Measurements from ENCODE around the gene FMN2.
"Not testable (repeated sequence)": the region's sequence is repeated elsewhere in the genome, so short reads cannot be mapped to it uniquely, and the experiment has no call there.

Gene FMN2

GRCh38 chr1:240145120-240145519 is 53.4 kb downstream of the FMN2 start:
- DNase-seq: no peak

GRCh38 chr1:240148333-240148732 is 56.6 kb downstream of the FMN2 start:
- no peak for DNase-seq

- DNase-seq: no peak
Measured at GRCh38 chr1:240149484-240150094, 57.9 kb downstream of the FMN2 start.

GRCh38 chr1:240151136-240151735 is 59.6 kb downstream of the FMN2 start:
- DNase-seq: peak; percentile 17

GRCh38 chr1:240152611-240153297 is 61.1 kb downstream of the FMN2 start:
- DNase-seq: no peak

- DNase-seq: no peak
Measured at GRCh38 chr1:240155605-240156004, 63.9 kb downstream of the FMN2 start.

GRCh38 chr1:240164742-240165141 is 73.1 kb downstream of the FMN2 start:
- no peak for DNase-seq

GRCh38 chr1:240169188-240169587 is 77.5 kb downstream of the FMN2 start:
- peak; percentile 14 for DNase-seq

GRCh38 chr1:240170266-240170665 is 78.6 kb downstream of the FMN2 start:
- DNase-seq: no peak

GRCh38 chr1:240170806-240171205 is 79.1 kb downstream of the FMN2 start:
- DNase-seq: no peak

- DNase-seq: no peak
Measured at GRCh38 chr1:240171907-240172306, 80.2 kb downstream of the FMN2 start.

- DNase-seq: no peak
Measured at GRCh38 chr1:240173836-240174235, 82.2 kb downstream of the FMN2 start.

GRCh38 chr1:240174734-240175133 is 83.1 kb downstream of the FMN2 start:
- no peak for DNase-seq

- no peak for DNase-seq
Measured at GRCh38 chr1:240178366-240178765, 86.7 kb downstream of the FMN2 start.

- DNase-seq: not testable (repeated sequence)
Measured at GRCh38 chr1:240184682-240185081, 93.0 kb downstream of the FMN2 start.

- DNase-seq: no peak
Measured at GRCh38 chr1:240188139-240188538, 96.5 kb downstream of the FMN2 start.

- peak; percentile 25 for DNase-seq
Measured at GRCh38 chr1:240189386-240189989, 97.8 kb downstream of the FMN2 start.

- DNase-seq: peak; percentile 16
Measured at GRCh38 chr1:240190881-240191401, 99.3 kb downstream of the FMN2 start.

GRCh38 chr1:240192851-240193250 is 101.2 kb downstream of the FMN2 start:
- DNase-seq: no peak

GRCh38 chr1:240193679-240194078 is 102.0 kb downstream of the FMN2 start:
- no peak for DNase-seq

- no peak for DNase-seq
Measured at GRCh38 chr1:240194120-240194519, 102.4 kb downstream of the FMN2 start.

GRCh38 chr1:240198376-240198775 is 106.7 kb downstream of the FMN2 start:
- DNase-seq: no peak

- DNase-seq: no peak
Measured at GRCh38 chr1:240199758-240200645, 108.3 kb downstream of the FMN2 start.
